Uterus (tissue), 4 donors: ENCODE data around the gene SLX4IP. TPM values are rescaled to one million over a fixed set of nuclear protein-coding genes. Genes with fewer than 3 reads are reported as not detected.

Source experiments
- DNase-seq, 2 donors: peaks; one replicate each; pipeline ENCODE4 v3.0.0-alpha.2; 2019 to 2020
- H3K27ac ChIP-seq, 2 donors: fragments of 200-600 bp; sonication (generic); 1 replicate in 1 of 2; 2 replicates in 1 of 2; pipeline ENCODE4 v1.5.1; 2016 to 2018
- H3K27me3 ChIP-seq, 2 donors: fragments of 200-600 bp; sonication (generic); one replicate each; pipeline ENCODE4 v1.5.1; 2018 to 2019; ENCODE audit warnings: control low read depth in 1 of 2
- H3K36me3 ChIP-seq, 2 donors: fragments of 200-600 bp; sonication (generic); one replicate each; pipeline ENCODE4 v1.5.1; 2019; ENCODE audit warnings: control low read depth in 1 of 2
- H3K4me1 ChIP-seq, 2 donors: fragments of 200-600 bp; sonication (generic); one replicate each; pipeline ENCODE4 v1.5.1; 2018 to 2019; ENCODE audit warnings: control low read depth in 1 of 2
- H3K4me3 ChIP-seq, 2 donors: fragments of 200-600 bp; sonication (generic); 1 replicate in 1 of 2; 2 replicates in 1 of 2; pipeline ENCODE4 v1.5.1; 2018 to 2019; ENCODE audit warnings: mild to moderate bottlenecking in 1 of 2
- H3K9me3 ChIP-seq, 2 donors: fragments of 200-600 bp; sonication (generic); one replicate each; pipeline ENCODE4 v1.5.1; 2019; ENCODE audit warnings: control low read depth in 1 of 2
- POLR2A ChIP-seq, 2 donors: fragments of 450-650 bp; IDR thresholded peaks; one replicate each; pipeline ENCODE4 v1.6.1; 2016; ENCODE audit warnings: antibody characterized with exemption in 2 of 2, mild to moderate bottlenecking in 1 of 2, moderate library complexity in 1 of 2
- intact Hi-C: fragments of 100-400 bp; cut with DNase I; formaldehyde crosslinking; loops from one replicate; pipeline ENCODE4 v1.15.1; 2023; ENCODE audit warnings: low total_unique reads
- total RNA-seq, 4 donors: library from RNA; depleted of rRNA in 3 of 4; stranded (reverse); fragments of >200 nt in 3 of 4; gene quantifications; one replicate each; pipeline versions ENCODE4 v1.1.0 to v1.2.4, GENCODE V29; 2014 to 2023
- TF ChIP-seq, protein P1 (sequence below), 4 experiments: fragments of 200-600 bp in 2 of 4; fragments of 450-650 bp in 2 of 4; sonication (generic) in 2 of 4; IDR thresholded peaks; one replicate each; pipeline ENCODE4 v1.5.1; 2016 to 2019; ENCODE audit warnings: antibody characterized with exemption in 4 of 4, mild to moderate bottlenecking in 2 of 4, moderate library complexity in 1 of 4
- donor health status: DM: yes; HTN: yes; CAD: no.

SLX4IP gene
- total RNA-seq, 4 donors from 2014 or later: 0.51 to 7.1 (median 2.0) TPM

- intact Hi-C loops: no loop called here
- peaks cover 0 to 3% of the 10 kb centered on the region in 2 donors for H3K4me1 ChIP-seq
- DNase-seq: peak in 1 of 2 donors; percentile 9
- peak overlapping the region in 1 of 2 donors; percentile 37 for H3K27ac ChIP-seq
- H3K36me3 ChIP-seq: no peaks in the 10 kb centered on the region
- H3K27me3 ChIP-seq: no peaks in the 10 kb centered on the region
- no peak overlapping the region for H3K4me3 ChIP-seq
- TF ChIP-seq, protein P1, sequence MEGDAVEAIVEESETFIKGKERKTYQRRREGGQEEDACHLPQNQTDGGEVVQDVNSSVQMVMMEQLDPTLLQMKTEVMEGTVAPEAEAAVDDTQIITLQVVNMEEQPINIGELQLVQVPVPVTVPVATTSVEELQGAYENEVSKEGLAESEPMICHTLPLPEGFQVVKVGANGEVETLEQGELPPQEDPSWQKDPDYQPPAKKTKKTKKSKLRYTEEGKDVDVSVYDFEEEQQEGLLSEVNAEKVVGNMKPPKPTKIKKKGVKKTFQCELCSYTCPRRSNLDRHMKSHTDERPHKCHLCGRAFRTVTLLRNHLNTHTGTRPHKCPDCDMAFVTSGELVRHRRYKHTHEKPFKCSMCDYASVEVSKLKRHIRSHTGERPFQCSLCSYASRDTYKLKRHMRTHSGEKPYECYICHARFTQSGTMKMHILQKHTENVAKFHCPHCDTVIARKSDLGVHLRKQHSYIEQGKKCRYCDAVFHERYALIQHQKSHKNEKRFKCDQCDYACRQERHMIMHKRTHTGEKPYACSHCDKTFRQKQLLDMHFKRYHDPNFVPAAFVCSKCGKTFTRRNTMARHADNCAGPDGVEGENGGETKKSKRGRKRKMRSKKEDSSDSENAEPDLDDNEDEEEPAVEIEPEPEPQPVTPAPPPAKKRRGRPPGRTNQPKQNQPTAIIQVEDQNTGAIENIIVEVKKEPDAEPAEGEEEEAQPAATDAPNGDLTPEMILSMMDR (IDR thresholded peaks at IDR 0.05): no peak
- TF ChIP-seq POLR2A (IDR thresholded peaks at IDR 0.05): no peak
- no peaks in the 10 kb centered on the region for H3K9me3 ChIP-seq
Measured at GRCh38 chr20:10646006-10646405, 210.9 kb downstream of the SLX4IP start.

GRCh38 chr20:10646886-10647420 is 211.8 kb downstream of the SLX4IP start:
- DNase-seq: peak in 1 of 2 donors; percentile 20
- H3K27ac ChIP-seq: no peak overlapping the region
- H3K9me3 ChIP-seq: no peaks in the 10 kb centered on the region
- H3K36me3 ChIP-seq: no peaks in the 10 kb centered on the region
- H3K4me3 ChIP-seq: no peak overlapping the region
- H3K27me3 ChIP-seq: no peaks in the 10 kb centered on the region
- no peak for TF ChIP-seq POLR2A (IDR thresholded peaks at IDR 0.05)
- TF ChIP-seq, protein P1 (IDR thresholded peaks at IDR 0.05): no peak
- peaks cover 0 to 3% of the 10 kb centered on the region in 2 donors for H3K4me1 ChIP-seq
- intact Hi-C loops: no loop called here

DNA sequence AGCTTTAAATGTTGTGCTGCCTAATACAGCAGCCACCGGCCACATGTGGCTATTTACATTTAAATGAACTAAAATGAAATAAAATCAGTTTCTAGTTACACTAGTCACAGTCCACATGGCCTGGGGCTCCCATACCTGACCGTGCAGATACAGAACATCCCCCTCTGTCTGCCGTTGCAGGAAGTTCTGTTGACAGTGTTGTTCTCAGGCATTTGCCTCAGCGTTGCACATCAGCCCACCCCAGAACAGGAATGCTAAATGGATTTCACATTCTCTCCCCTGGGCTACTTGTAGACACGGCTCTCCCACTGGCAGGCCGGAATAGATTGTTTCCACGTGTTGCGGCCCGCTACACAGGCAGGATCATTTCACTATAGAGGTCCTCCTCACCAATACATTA is 212.4 kb downstream of the SLX4IP start:
- peak overlapping the region in 1 of 2 donors; percentile 16 for H3K27ac ChIP-seq
- no peaks in the 10 kb centered on the region for H3K9me3 ChIP-seq
- H3K4me1 ChIP-seq: peaks cover 0 to 3% of the 10 kb centered on the region in 2 donors
- no peaks in the 10 kb centered on the region for H3K36me3 ChIP-seq
- H3K27me3 ChIP-seq: no peaks in the 10 kb centered on the region
- intact Hi-C loops: no loop called here
- TF ChIP-seq, protein P1 (IDR thresholded peaks at IDR 0.05): peak in 1 of 4 experiments; percentile 12
- TF ChIP-seq POLR2A (IDR thresholded peaks at IDR 0.05): no peak
- peak in 1 of 2 donors; percentile 11 for DNase-seq
- no peak overlapping the region for H3K4me3 ChIP-seq

GRCh38 chr20:10647909-10648308 is 212.8 kb downstream of the SLX4IP start:
- no peaks in the 10 kb centered on the region for H3K36me3 ChIP-seq
- peaks cover 0 to 3% of the 10 kb centered on the region in 2 donors for H3K4me1 ChIP-seq
- DNase-seq: peak in 1 of 2 donors; percentile 15
- intact Hi-C loops: no loop called here
- TF ChIP-seq, protein P1 (IDR thresholded peaks at IDR 0.05): no peak
- no peak for TF ChIP-seq POLR2A (IDR thresholded peaks at IDR 0.05)
- no peaks in the 10 kb centered on the region for H3K27me3 ChIP-seq
- H3K4me3 ChIP-seq: no peak overlapping the region
- peak overlapping the region in 1 of 2 donors; percentile 16 for H3K27ac ChIP-seq
- H3K9me3 ChIP-seq: no peaks in the 10 kb centered on the region

GRCh38 chr20:10648651-10649050 is 213.5 kb downstream of the SLX4IP start:
- Histone ChIP-seq H3K9me3 (no peaks in the 10 kb centered on the region), H3K27ac (peak overlapping the region in 1 of 2 donors; percentile 16), H3K4me1 (no peaks in the 10 kb centered on the region), H3K36me3 (no peaks in the 10 kb centered on the region), H3K4me3 (no peak overlapping the region), H3K27me3 (no peaks in the 10 kb centered on the region)
- DNase-seq: no peak
- TF ChIP-seq, protein P1 (IDR thresholded peaks at IDR 0.05): no peak
- no peak for TF ChIP-seq POLR2A (IDR thresholded peaks at IDR 0.05)
- intact Hi-C loops: no loop called here
